Uterus (tissue), 2 donors: Measurements from ENCODE around the gene LMOD2.

Source experiments
- CTCF ChIP-seq, 4 experiments: fragments of 200-600 bp in 2 of 4; fragments of 450-650 bp in 2 of 4; sonication (generic) in 2 of 4; IDR thresholded peaks; one replicate each; pipeline ENCODE4 v1.5.1; 2016 to 2019; ENCODE audit warnings: antibody characterized with exemption in 4 of 4, mild to moderate bottlenecking in 2 of 4, moderate library complexity in 1 of 4
- POLR2A ChIP-seq, 2 donors: fragments of 450-650 bp; IDR thresholded peaks; one replicate each; pipeline ENCODE4 v1.6.1; 2016; ENCODE audit warnings: antibody characterized with exemption in 2 of 2, mild to moderate bottlenecking in 1 of 2, moderate library complexity in 1 of 2

GRCh38 chr7:123709525-123709924, 53.9 kb downstream of the LMOD2 start:
- TF ChIP-seq CTCF (IDR thresholded peaks at IDR 0.05), result no peak
- TF ChIP-seq POLR2A (IDR thresholded peaks at IDR 0.05), result no peak
